ENCODE measurements around the gene THRB. TPM values are rescaled to one million over a fixed set of nuclear protein-coding genes. Genes with fewer than 3 reads are reported as not detected.

Gene THRB
- total RNA-seq, 1 donor from 2014 or later: 22.8 TPM

DNA sequence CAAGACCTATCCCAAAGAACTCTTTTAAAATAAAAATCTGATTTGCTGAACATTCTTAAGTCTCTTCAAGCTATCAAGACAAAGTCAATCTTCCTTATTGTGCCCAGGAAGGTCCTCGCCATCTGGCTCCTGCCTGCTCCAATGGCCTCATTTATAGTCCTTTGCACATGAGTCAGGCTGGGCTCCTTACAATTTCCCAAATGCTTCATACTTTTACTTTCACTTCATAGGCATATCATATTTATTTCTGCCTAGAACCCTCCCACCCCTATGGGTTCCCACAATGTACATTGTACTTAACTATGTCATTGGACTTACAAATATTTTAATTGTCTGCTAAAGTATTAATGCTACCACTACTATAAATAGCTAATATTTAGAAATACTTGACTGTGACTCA lies 9.1 kb downstream of the THRB start:
- no peak for DNase-seq (ENCODE audit: extremely low spot score in 2 of 2)
- TF ChIP-seq POLR2A (IDR thresholded peaks at IDR 0.05) (no peak), POLR2AphosphoS5 (IDR thresholded peaks at IDR 0.05; ENCODE audit: insufficient read depth in 1 of 2, low read depth in 1 of 2) (no peak)
- TF ChIP-seq, protein P1, sequence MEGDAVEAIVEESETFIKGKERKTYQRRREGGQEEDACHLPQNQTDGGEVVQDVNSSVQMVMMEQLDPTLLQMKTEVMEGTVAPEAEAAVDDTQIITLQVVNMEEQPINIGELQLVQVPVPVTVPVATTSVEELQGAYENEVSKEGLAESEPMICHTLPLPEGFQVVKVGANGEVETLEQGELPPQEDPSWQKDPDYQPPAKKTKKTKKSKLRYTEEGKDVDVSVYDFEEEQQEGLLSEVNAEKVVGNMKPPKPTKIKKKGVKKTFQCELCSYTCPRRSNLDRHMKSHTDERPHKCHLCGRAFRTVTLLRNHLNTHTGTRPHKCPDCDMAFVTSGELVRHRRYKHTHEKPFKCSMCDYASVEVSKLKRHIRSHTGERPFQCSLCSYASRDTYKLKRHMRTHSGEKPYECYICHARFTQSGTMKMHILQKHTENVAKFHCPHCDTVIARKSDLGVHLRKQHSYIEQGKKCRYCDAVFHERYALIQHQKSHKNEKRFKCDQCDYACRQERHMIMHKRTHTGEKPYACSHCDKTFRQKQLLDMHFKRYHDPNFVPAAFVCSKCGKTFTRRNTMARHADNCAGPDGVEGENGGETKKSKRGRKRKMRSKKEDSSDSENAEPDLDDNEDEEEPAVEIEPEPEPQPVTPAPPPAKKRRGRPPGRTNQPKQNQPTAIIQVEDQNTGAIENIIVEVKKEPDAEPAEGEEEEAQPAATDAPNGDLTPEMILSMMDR (IDR thresholded peaks at IDR 0.05): no peak
- intact Hi-C loops (cut with DNase I): no loop called here
- Histone ChIP-seq H3K36me3 (no peaks in the 10 kb centered on the region), H3K27ac (no peak overlapping the region), H3K27me3 (no peaks in the 10 kb centered on the region), H3K9me3 (no peaks in the 10 kb centered on the region), H3K4me1 (peaks cover 37% of the 10 kb centered on the region), H3K4me3 (no peak overlapping the region)

DNA sequence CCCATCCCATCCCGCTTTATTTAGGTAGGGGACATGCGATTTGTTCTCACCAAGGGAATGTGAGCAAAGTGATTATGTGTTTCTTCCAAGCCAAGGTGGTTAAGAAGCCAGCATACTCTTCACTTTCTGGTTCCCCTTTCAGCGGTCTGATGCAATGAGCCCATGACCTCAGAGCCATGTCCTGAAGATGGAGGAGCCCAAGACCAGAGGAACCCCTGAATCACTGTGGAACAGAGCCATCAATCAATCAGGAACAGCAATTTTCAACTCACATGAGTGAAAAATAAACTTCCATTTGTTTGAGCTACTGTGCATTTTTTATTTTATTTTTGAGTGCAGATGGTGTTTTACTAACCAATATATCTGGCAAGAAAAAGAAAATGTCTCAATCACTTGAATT lies 10.8 kb downstream of the THRB start:
- no peaks in the 10 kb centered on the region for H3K36me3 ChIP-seq
- intact Hi-C loops (cut with DNase I): no loop called here
- no peaks in the 10 kb centered on the region for H3K9me3 ChIP-seq
- no peak overlapping the region for H3K27ac ChIP-seq
- DNase-seq (ENCODE audit: extremely low spot score in 2 of 2): no peak
- no peak overlapping the region for H3K4me3 ChIP-seq
- TF ChIP-seq POLR2AphosphoS5 (IDR thresholded peaks at IDR 0.05; ENCODE audit: insufficient read depth in 1 of 2, low read depth in 1 of 2) (no peak), POLR2A (IDR thresholded peaks at IDR 0.05) (no peak)
- TF ChIP-seq, protein P1 (IDR thresholded peaks at IDR 0.05): no peak
- H3K27me3 ChIP-seq: no peaks in the 10 kb centered on the region
- H3K4me1 ChIP-seq: peaks cover 22% of the 10 kb centered on the region

DNA sequence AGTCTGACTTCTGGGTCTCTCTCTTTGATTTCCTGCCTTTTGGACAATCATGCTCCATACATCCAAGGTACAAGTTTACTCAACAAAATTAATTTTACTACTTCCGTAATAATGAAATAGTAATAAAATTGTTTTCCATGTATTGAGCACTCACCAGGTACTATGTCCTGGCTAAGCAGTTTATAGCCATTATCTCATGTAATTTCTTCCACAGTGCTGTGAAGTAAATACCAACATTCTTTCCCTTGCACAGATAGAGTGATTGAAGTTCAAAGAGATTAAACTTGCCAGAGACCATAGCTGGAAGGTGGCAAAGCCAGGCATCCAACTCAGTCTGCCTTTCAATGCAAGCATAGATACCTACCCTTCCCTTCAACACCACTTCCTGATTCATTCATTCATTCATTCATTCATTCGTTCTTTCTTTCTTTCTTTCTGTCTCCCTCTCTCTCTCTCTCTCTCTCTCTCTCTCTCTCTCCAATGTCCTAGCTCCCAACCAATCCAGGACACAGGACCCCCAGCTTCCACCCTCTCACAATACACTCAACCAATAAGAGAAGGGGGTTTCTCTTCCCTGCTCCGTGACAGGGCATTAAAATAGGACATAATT lies 12.4 kb downstream of the THRB start:
- TF ChIP-seq POLR2A (IDR thresholded peaks at IDR 0.05) (no peak), POLR2AphosphoS5 (IDR thresholded peaks at IDR 0.05; ENCODE audit: insufficient read depth in 1 of 2, low read depth in 1 of 2) (no peak)
- TF ChIP-seq, protein P1 (IDR thresholded peaks at IDR 0.05): no peak
- Histone ChIP-seq H3K36me3 (no peaks in the 10 kb centered on the region), H3K4me3 (no peak overlapping the region), H3K27ac (no peak overlapping the region), H3K4me1 (peaks cover 14% of the 10 kb centered on the region), H3K9me3 (no peaks in the 10 kb centered on the region), H3K27me3 (no peaks in the 10 kb centered on the region)
- intact Hi-C loops (cut with DNase I): no loop called here
- no peak for DNase-seq (ENCODE audit: extremely low spot score in 2 of 2)

DNA sequence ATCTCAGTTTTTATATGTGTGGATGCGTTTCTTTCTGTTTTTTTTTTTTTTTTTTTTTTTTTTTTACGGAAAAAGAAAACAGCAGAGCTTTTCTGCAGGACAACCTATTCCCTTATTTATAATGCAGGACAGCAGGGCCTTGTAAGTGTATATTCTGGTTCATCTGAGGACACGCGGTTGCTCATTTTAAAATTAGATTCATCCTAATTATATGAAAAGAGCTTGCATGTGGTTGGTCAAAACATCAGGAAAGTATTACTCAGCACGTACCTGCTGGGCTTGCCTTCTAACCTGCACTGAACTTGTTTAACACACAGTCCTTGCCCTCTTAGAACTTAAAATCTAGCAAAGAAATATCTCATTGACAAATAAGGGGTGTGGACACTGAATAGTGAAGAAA lies 13.5 kb downstream of the THRB start:
- H3K27ac ChIP-seq: no peak overlapping the region
- intact Hi-C loops (cut with DNase I): no loop called here
- no peaks in the 10 kb centered on the region for H3K27me3 ChIP-seq
- H3K4me1 ChIP-seq: peaks cover 11% of the 10 kb centered on the region
- no peak for TF ChIP-seq POLR2A (IDR thresholded peaks at IDR 0.05)
- TF ChIP-seq, protein P1 (IDR thresholded peaks at IDR 0.05): no peak
- no peak for TF ChIP-seq POLR2AphosphoS5 (IDR thresholded peaks at IDR 0.05; ENCODE audit: insufficient read depth in 1 of 2, low read depth in 1 of 2)
- no peak for DNase-seq (ENCODE audit: extremely low spot score in 2 of 2)
- H3K36me3 ChIP-seq: no peaks in the 10 kb centered on the region
- H3K9me3 ChIP-seq: no peaks in the 10 kb centered on the region
- no peak overlapping the region for H3K4me3 ChIP-seq

DNA sequence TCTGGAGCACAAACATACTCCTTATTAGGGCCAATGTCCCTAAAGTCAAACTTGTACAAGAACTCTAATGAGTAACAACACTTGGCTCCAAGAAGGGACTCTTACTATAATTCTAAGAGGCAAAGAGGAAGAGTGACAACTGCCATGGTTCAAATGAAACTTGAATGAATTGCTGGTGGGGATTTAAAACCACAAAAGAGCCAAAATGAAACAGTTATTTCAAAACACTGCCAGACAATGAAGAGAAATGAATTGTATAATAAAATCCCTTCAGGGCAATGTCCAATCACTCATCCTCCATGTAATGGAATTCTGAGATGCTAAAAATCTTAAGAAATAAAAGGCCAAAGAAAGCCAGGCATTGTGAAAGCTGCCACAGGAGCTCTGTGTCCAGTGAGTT lies 14.2 kb downstream of the THRB start:
- Histone ChIP-seq H3K27ac (no peak overlapping the region), H3K9me3 (no peaks in the 10 kb centered on the region), H3K4me1 (peaks cover 13% of the 10 kb centered on the region), H3K36me3 (no peaks in the 10 kb centered on the region), H3K27me3 (no peaks in the 10 kb centered on the region), H3K4me3 (no peak overlapping the region)
- intact Hi-C loops (cut with DNase I): no loop called here
- no peak for TF ChIP-seq POLR2A (IDR thresholded peaks at IDR 0.05)
- TF ChIP-seq, protein P1 (IDR thresholded peaks at IDR 0.05): no peak
- no peak for TF ChIP-seq POLR2AphosphoS5 (IDR thresholded peaks at IDR 0.05; ENCODE audit: insufficient read depth in 1 of 2, low read depth in 1 of 2)
- DNase-seq (ENCODE audit: extremely low spot score in 2 of 2): no peak

Measured in vagina (tissue), 2 donors.